GM23248 (cell line): ENCODE results near the gene AK5. TPM values are rescaled to one million over a fixed set of nuclear protein-coding genes. Genes with fewer than 3 reads are reported as not detected.
"Not testable (repeated sequence)": the region's sequence is repeated elsewhere in the genome, so short reads cannot be mapped to it uniquely, and the experiment has no call there.

ENCODE experiments used
- DNase-seq: peaks from one replicate; pipeline ENCODE4 v3.0.0-alpha.2; 2015
- H2AFZ ChIP-seq: fragments of 200-600 bp; sonication (generic); 2 replicates; pipeline ENCODE4 v1.6.1; 2016; ENCODE audit warnings: antibody characterized with exemption
- H3F3A ChIP-seq: fragments of 200-600 bp; sonication (generic); 2 replicates; pipeline ENCODE4 v1.6.1; 2016; ENCODE audit warnings: mild to moderate bottlenecking, antibody characterized with exemption, mixed run types; ENCODE audit not compliant: insufficient read depth
- H3K27ac ChIP-seq: fragments of 200-600 bp; sonication (generic); 2 replicates; pipeline ENCODE4 v1.5.1; 2016; ENCODE audit warnings: mild to moderate bottlenecking
- H3K27me3 ChIP-seq: fragments of 200-600 bp; sonication (generic); replicated peaks from 2 replicates; pipeline ENCODE4 v1.6.1; 2016; ENCODE audit warnings: mild to moderate bottlenecking; ENCODE audit not compliant: insufficient read depth
- H3K36me3 ChIP-seq: fragments of 200-600 bp; sonication (generic); 2 replicates; pipeline ENCODE4 v1.6.1; 2016; ENCODE audit warnings: low read depth, mild to moderate bottlenecking
- H3K4me1 ChIP-seq: fragments of 200-600 bp; sonication (generic); 2 replicates; pipeline ENCODE4 v1.6.1; 2016; ENCODE audit warnings: mild to moderate bottlenecking; ENCODE audit not compliant: insufficient read depth
- H3K4me2 ChIP-seq: fragments of 200-600 bp; sonication (generic); one replicate; pipeline ENCODE4 v1.6.1; 2016; ENCODE audit warnings: mild to moderate bottlenecking; ENCODE audit not compliant: unreplicated experiment
- H3K4me3 ChIP-seq: fragments of 200-600 bp; sonication (generic); 2 replicates; pipeline ENCODE4 v1.5.1; 2016; ENCODE audit warnings: mild to moderate bottlenecking
- H3K79me2 ChIP-seq: fragments of 200-600 bp; sonication (generic); 2 replicates; pipeline ENCODE4 v1.6.1; 2016; ENCODE audit warnings: mild to moderate bottlenecking; ENCODE audit not compliant: insufficient read depth
- H3K9ac ChIP-seq: fragments of 200-600 bp; sonication (generic); 2 replicates; pipeline ENCODE4 v1.6.1; 2016; ENCODE audit warnings: mild to moderate bottlenecking
- H3K9me2 ChIP-seq: fragments of 200-600 bp; sonication (generic); 2 replicates; pipeline ENCODE4 v1.6.1; 2016; ENCODE audit warnings: mixed run types, mild to moderate bottlenecking, moderate library complexity; ENCODE audit not compliant: insufficient read depth
- H3K9me3 ChIP-seq: fragments of 200-600 bp; sonication (generic); one replicate; pipeline ENCODE4 v1.6.1; 2017; ENCODE audit warnings: low read depth
- H4K20me1 ChIP-seq: fragments of 200-600 bp; sonication (generic); 2 replicates; pipeline ENCODE4 v1.6.0; 2016; ENCODE audit not compliant: insufficient read depth
- EZH2 ChIP-seq: fragments of 200-600 bp; sonication (generic); IDR thresholded peaks from 2 replicates; pipeline ENCODE4 v1.6.1; 2018; ENCODE audit warnings: antibody characterized with exemption, mild to moderate bottlenecking; ENCODE audit not compliant: insufficient read depth, poor library complexity, severe bottlenecking
- EZH2phosphoT487 ChIP-seq: fragments of 200-600 bp; sonication (generic); IDR thresholded peaks from 2 replicates; pipeline ENCODE4 v1.6.1; 2018; ENCODE audit warnings: antibody characterized with exemption, moderate library complexity, mild to moderate bottlenecking, low read depth; ENCODE audit not compliant: insufficient read depth
- WGBS, 2 experiments: methylation state at CpG; one replicate each; pipeline ENCODE4 v1.1.6; 2015 to 2017; ENCODE audit warnings: low lambda C conversion rate in 2 of 2, low coverage in 1 of 2; ENCODE audit errors: missing lambda C conversion rate in 2 of 2; 5-methylcytosine and 5-hydroxymethylcytosine counted together
- in situ Hi-C: fragments of 300-500 bp; cut with MboI; formaldehyde crosslinking; loops from 2 replicates; pipeline ENCODE4 v1.15.0; 2020
- polyA plus RNA-seq: library from polyadenylated mRNA; unstranded; fragments of >200 nt; fragmentation: Nextera tagmentation; extraction: Ambion mirVana; gene quantifications from 2 replicates; pipeline ENCODE4 v1.2.1, GENCODE V29; 2016
- total RNA-seq: library from RNA; depleted of rRNA; stranded (reverse); fragments of >200 nt; shearing (Covaris generic); gene quantifications from 2 replicates; pipeline ENCODE4 v1.2.3, GENCODE V29; 2014

AK5 gene
- total and polyA plus RNA-seq, 2 experiments from 2014 or later: 65.3 to 78.8 TPM

GRCh38 chr1:77514921-77515776 is 233.3 kb downstream of the AK5 start:
- H3K27ac ChIP-seq: peak overlapping the region; percentile 70
- no peak overlapping the region for H2AFZ ChIP-seq
- H3K9me3 ChIP-seq: no peaks in the 10 kb centered on the region
- peak overlapping the region; percentile 64 for H3K4me2 ChIP-seq
- TF ChIP-seq EZH2: no peak
- no peak for TF ChIP-seq EZH2phosphoT487
- peak overlapping the region; percentile 30; the same call in 1 of the 2 replicates for H3K9ac ChIP-seq
- 62 to 69% methylated on average over 9 to 10 of the region's 10 CpGs for WGBS, 2 experiments
- peaks cover 3% of the 10 kb centered on the region; the same call in 1 of the 2 replicates for H3K9me2 ChIP-seq
- no peaks in the 10 kb centered on the region for H3K27me3 ChIP-seq
- no peaks in the 10 kb centered on the region for H3K36me3 ChIP-seq
- peaks cover 49% of the 10 kb centered on the region for H3K4me1 ChIP-seq
- 0 out of 2 replicates have a peak overlapping the region, but pooled peaks have one; percentile 13 for H3K4me3 ChIP-seq
- peaks cover 46% of the 10 kb centered on the region for H3F3A ChIP-seq
- no peaks in the 10 kb centered on the region for H4K20me1 ChIP-seq
- peak; percentile 40 for DNase-seq
- no peaks in the 10 kb centered on the region for H3K79me2 ChIP-seq
- in situ Hi-C loops: no loop called here

GRCh38 chr1:77516106-77516505 is 234.3 kb downstream of the AK5 start:
- Histone ChIP-seq H3K27ac (no peak overlapping the region), H3K36me3 (no peaks in the 10 kb centered on the region), H3K4me1 (peaks cover 42% of the 10 kb centered on the region), H3K27me3 (no peaks in the 10 kb centered on the region), H3K9me3 (no peaks in the 10 kb centered on the region), H3K9me2 (peaks cover 3% of the 10 kb centered on the region; the same call in 1 of the 2 replicates), H2AFZ (no peak overlapping the region), H3K79me2 (no peaks in the 10 kb centered on the region), H3K9ac (no peak overlapping the region), H4K20me1 (no peaks in the 10 kb centered on the region), H3F3A (peaks cover 40% of the 10 kb centered on the region), H3K4me2 (no peak overlapping the region), H3K4me3 (no peak overlapping the region)
- DNase-seq: no peak
- in situ Hi-C loops: no loop called here
- 90 to 98% methylated on average over 2 of the region's 2 CpGs for WGBS, 2 experiments
- no peak for TF ChIP-seq EZH2phosphoT487
- TF ChIP-seq EZH2: no peak

- no peaks in the 10 kb centered on the region for H3K4me1 ChIP-seq
- TF ChIP-seq EZH2phosphoT487 (no peak), EZH2 (no peak)
- H4K20me1 ChIP-seq: no peaks in the 10 kb centered on the region
- no peaks in the 10 kb centered on the region for H3K27me3 ChIP-seq
- no peak overlapping the region for H3K4me3 ChIP-seq
- no peaks in the 10 kb centered on the region for H3K9me3 ChIP-seq
- no peaks in the 10 kb centered on the region for H3K9me2 ChIP-seq
- H3F3A ChIP-seq: no peaks in the 10 kb centered on the region
- 92 to 94% methylated on average over 3 of the region's 3 CpGs for WGBS, 2 experiments
- in situ Hi-C loops: no loop called here
- H3K4me2 ChIP-seq: no peak overlapping the region
- H3K27ac ChIP-seq: no peak overlapping the region
- no peaks in the 10 kb centered on the region for H3K79me2 ChIP-seq
- DNase-seq: no peak
- peaks cover 14% of the 10 kb centered on the region for H3K36me3 ChIP-seq
- no peak overlapping the region for H3K9ac ChIP-seq
- H2AFZ ChIP-seq: no peak overlapping the region
Observed at GRCh38 chr1:77524038-77524437, 242.2 kb downstream of the AK5 start.

DNA sequence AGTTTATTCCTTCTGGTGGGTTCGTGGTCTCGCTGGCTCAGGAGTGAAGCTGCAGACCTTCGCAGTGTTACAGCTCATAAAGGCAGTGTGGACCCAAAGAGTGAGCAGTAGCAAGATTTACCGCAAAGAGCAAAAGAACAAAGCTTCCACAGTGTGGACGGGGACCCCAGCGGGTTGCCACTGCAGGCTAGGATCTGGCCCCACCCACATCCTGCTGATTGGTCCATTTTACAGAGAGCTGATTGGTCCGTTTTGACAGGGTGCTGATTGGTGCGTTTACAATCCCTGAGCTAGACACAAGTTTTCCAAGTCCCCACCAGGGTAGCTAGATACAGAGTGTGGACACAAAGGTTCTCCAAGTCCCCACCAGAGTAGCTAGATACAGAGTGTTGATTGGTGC is 249.3 kb downstream of the AK5 start:
- H2AFZ ChIP-seq, H3K27ac ChIP-seq, H3K79me2 ChIP-seq, H3K9ac ChIP-seq, H3K4me3 ChIP-seq, DNase-seq, H3K9me3 ChIP-seq, H3K27me3 ChIP-seq, H3K9me2 ChIP-seq, H3K36me3 ChIP-seq, H3K4me2 ChIP-seq, H4K20me1 ChIP-seq: not testable (repeated sequence)
- 93 to 96% methylated on average over 8 of the region's 8 CpGs for WGBS, 2 experiments
- Histone ChIP-seq H3K4me1 (peaks cover 30% of the 10 kb centered on the region), H3F3A (peaks cover 18% of the 10 kb centered on the region)
- in situ Hi-C loops: loop anchor here (10.0 kb wide), 1 partner anchor 376 kb away; no protein-coding TSS in a partner anchor

DNA sequence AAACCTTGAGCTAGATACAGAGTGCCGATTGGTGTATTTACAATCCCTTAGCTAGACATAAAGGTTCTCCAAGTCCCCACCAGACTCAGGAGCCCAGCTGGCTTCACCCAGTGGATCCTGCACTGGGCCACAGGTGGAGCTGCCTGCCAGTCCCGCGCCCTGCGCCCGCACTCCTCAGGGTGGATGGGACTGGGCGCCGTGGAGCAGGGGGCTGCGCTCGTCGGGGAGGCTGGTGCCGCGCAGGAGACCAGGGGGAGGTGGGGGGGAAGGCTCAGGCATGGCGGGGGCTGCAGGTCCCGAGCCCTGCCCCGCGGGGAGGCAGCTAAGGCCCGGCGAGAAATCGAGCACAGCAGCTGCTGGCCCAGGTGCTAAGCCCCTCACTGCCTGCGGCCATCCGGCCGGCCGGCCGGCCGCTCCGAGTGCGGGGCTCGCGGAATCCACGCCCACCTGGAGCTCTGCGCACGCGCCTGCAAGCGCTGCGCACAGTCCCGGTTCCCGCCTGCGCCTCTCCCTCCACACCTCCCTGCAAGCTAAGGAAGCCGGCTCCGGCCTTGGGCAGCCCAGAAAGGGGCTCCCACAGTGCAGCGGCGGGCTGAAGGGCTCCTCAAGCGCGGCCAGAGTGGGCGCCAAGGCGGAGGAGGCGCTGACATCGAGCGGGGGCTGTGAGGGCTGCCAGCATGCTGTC is 249.9 kb downstream of the AK5 start:
- H3K36me3 ChIP-seq, DNase-seq, H3K9ac ChIP-seq, H4K20me1 ChIP-seq, H3K4me3 ChIP-seq, H2AFZ ChIP-seq, H3K79me2 ChIP-seq, H3K9me3 ChIP-seq, H3K9me2 ChIP-seq, H3K4me2 ChIP-seq, H3K27me3 ChIP-seq, H3K27ac ChIP-seq: not testable (repeated sequence)
- Histone ChIP-seq H3F3A (peaks cover 24% of the 10 kb centered on the region), H3K4me1 (peaks cover 35% of the 10 kb centered on the region)
- in situ Hi-C loops: loop anchor here (10.0 kb wide), 1 partner anchor 377 kb away; no protein-coding TSS in a partner anchor
- WGBS, 2 experiments: 99% methylated on average over 24 to 48 of the region's 49 CpGs
